Transverse colon (tissue), 4 donors: Measurements from ENCODE around the gene SYCE1. TPM values are rescaled to one million over a fixed set of nuclear protein-coding genes. Genes with fewer than 3 reads are reported as not detected.

Experiments used
- DNase-seq: peaks from one replicate; pipeline ENCODE4 v3.0.0-alpha.2; 2019
- H3K27ac ChIP-seq, 4 donors: fragments of 200-600 bp; sonication (generic); 2 replicates each; pipeline ENCODE4 v1.5.1; 2016 to 2018; ENCODE audit warnings: inconsistent platforms in 4 of 4
- H3K27me3 ChIP-seq: fragments of 200-600 bp; sonication (generic); 2 replicates; pipeline ENCODE4 v1.5.1; 2017; ENCODE audit warnings: inconsistent platforms
- H3K36me3 ChIP-seq, 4 donors: fragments of 200-600 bp; sonication (generic); 2 replicates each; pipeline ENCODE4 v1.5.1; 2017 to 2019; ENCODE audit warnings: inconsistent platforms in 4 of 4
- H3K4me1 ChIP-seq, 4 donors: fragments of 200-600 bp; sonication (generic); 2 replicates each; pipeline ENCODE4 v1.5.1; 2017 to 2020; ENCODE audit warnings: inconsistent platforms in 4 of 4
- H3K4me3 ChIP-seq, 4 donors: fragments of 200-600 bp; sonication (generic); 1 replicate in 1 of 4; 2 replicates in 3 of 4; pipeline versions ENCODE4 v1.5.1 to v1.6.1; 2017 to 2019; ENCODE audit warnings: inconsistent platforms in 4 of 4
- H3K9me3 ChIP-seq, 2 donors: fragments of 200-600 bp; sonication (generic); 2 replicates each; pipeline ENCODE4 v1.5.1; 2017 to 2019; ENCODE audit warnings: inconsistent platforms in 2 of 2
- CTCF ChIP-seq, 5 experiments: fragments of 200-600 bp in 3 of 5; fragments of 450-650 bp in 2 of 5; sonication (generic) in 3 of 5; IDR thresholded peaks; 1 replicate in 2 of 5; 2 replicates in 3 of 5; pipeline ENCODE4 v1.5.1; 2016 to 2017; ENCODE audit warnings: antibody characterized with exemption in 5 of 5, inconsistent platforms in 3 of 5, mild to moderate bottlenecking in 2 of 5, moderate library complexity in 1 of 5
- EP300 ChIP-seq: sonication (generic); formaldehyde crosslinking; IDR thresholded peaks from one replicate; pipeline ENCODE4 v1.6.1; 2017; ENCODE audit warnings: antibody characterized with exemption, low read depth
- POLR2A ChIP-seq: fragments of 450-650 bp; IDR thresholded peaks from one replicate; pipeline ENCODE4 v1.6.1; 2016; ENCODE audit warnings: antibody characterized with exemption, mild to moderate bottlenecking, moderate library complexity
- POLR2AphosphoS5 ChIP-seq, 3 donors: sonication (generic); formaldehyde crosslinking; IDR thresholded peaks; one replicate each; pipeline ENCODE4 v1.6.1; 2016; ENCODE audit warnings: antibody characterized with exemption in 3 of 3
- WGBS, 2 donors: methylation state at CpG; one replicate each; pipeline ENCODE4 v1.1.5; 2018; ENCODE audit warnings: low coverage in 1 of 2; 5-methylcytosine and 5-hydroxymethylcytosine counted together
- in situ Hi-C, 4 donors: fragments of 200-750 bp; cut with MboI; loops; one replicate each; pipeline versions ENCODE4 v1.15.0 to v1.15.1; 2017; ENCODE audit warnings: low sequenced_read_pairs in 3 of 4, low pct_ligation_motif_present in 1 of 4, low pct_unique_long_range_greater_than_20kb in 1 of 4
- intact Hi-C: fragments of 100-400 bp; cut with DNase I; formaldehyde crosslinking; loops from one replicate; pipeline ENCODE4 v1.15.1; 2023; ENCODE audit warnings: low total_unique reads
- total RNA-seq, 4 donors: library from RNA; depleted of rRNA; stranded (reverse); fragments of >200 nt; gene quantifications; one replicate each; pipeline ENCODE4 v1.1.0, GENCODE V29; 2016

The SYCE1 gene
- total RNA-seq, 4 donors from 2014 or later: 2.3 TPM; not detected in 3

- in situ Hi-C loops: no loop called here
- Histone ChIP-seq H3K4me1 (peaks cover 0 to 10% (median 9%) of the 10 kb centered on the region in 4 donors), H3K36me3 (no peaks in the 10 kb centered on the region), H3K27ac (no peak overlapping the region), H3K27me3 (peaks cover 46% of the 10 kb centered on the region), H3K9me3 (no peaks in the 10 kb centered on the region), H3K4me3 (no peak overlapping the region)
- WGBS, 2 donors: 36 to 43% methylated on average over 5 to 9 of the region's 9 CpGs
- intact Hi-C loops: no loop called here
- no peak for DNase-seq
- no peak for TF ChIP-seq EP300
- no peak for TF ChIP-seq POLR2A
- TF ChIP-seq CTCF (IDR thresholded peaks at IDR 0.05): no peak
- TF ChIP-seq POLR2AphosphoS5 (IDR thresholded peaks at IDR 0.05): no peak
Measured at GRCh38 chr10:133530506-133530905, 34.9 kb downstream of the SYCE1 start.

GRCh38 chr10:133529576-133529946, 35.8 kb downstream of the SYCE1 start:
- no peaks in the 10 kb centered on the region for H3K9me3 ChIP-seq
- no peak overlapping the region for H3K4me3 ChIP-seq
- peaks cover 47% of the 10 kb centered on the region for H3K27me3 ChIP-seq
- peaks cover 0 to 10% (median 9%) of the 10 kb centered on the region in 4 donors for H3K4me1 ChIP-seq
- no peak for DNase-seq
- WGBS, 2 donors: 56% methylated on average over 26 of the region's 26 CpGs; no CpG with 5 or more reads in 1 of the 2 donors
- in situ Hi-C loops: no loop called here
- H3K36me3 ChIP-seq: no peaks in the 10 kb centered on the region
- no peak overlapping the region for H3K27ac ChIP-seq
- intact Hi-C loops: no loop called here
- no peak for TF ChIP-seq CTCF (IDR thresholded peaks at IDR 0.05)
- no peak for TF ChIP-seq EP300
- TF ChIP-seq POLR2A: no peak
- TF ChIP-seq POLR2AphosphoS5 (IDR thresholded peaks at IDR 0.05): no peak

- in situ Hi-C loops: no loop called here
- no peak for DNase-seq
- TF ChIP-seq CTCF (IDR thresholded peaks at IDR 0.05) (no peak), POLR2AphosphoS5 (IDR thresholded peaks at IDR 0.05) (no peak), EP300 (no peak), POLR2A (no peak)
- Histone ChIP-seq H3K27ac (no peak overlapping the region), H3K27me3 (peaks cover 47% of the 10 kb centered on the region), H3K36me3 (no peaks in the 10 kb centered on the region), H3K9me3 (peaks cover under 1 to 5% of the 10 kb centered on the region in 2 donors), H3K4me1 (peaks cover 0 to 10% (median 9%) of the 10 kb centered on the region in 4 donors), H3K4me3 (peak overlapping the region in 2 of 4 donors; percentile 7 to 11)
- 27% methylated on average over 32 of the region's 37 CpGs; no CpG with 5 or more reads in 1 of the 2 donors for WGBS, 2 donors
- intact Hi-C loops: no loop called here
Measured at GRCh38 chr10:133528845-133529575, 36.4 kb downstream of the SYCE1 start.

GRCh38 chr10:133528296-133528844, 37.0 kb downstream of the SYCE1 start:
- WGBS, 2 donors: 47% methylated on average over 50 of the region's 50 CpGs; no CpG with 5 or more reads in 1 of the 2 donors
- no peak overlapping the region for H3K27ac ChIP-seq
- TF ChIP-seq CTCF (IDR thresholded peaks at IDR 0.05) (no peak), POLR2A (no peak), EP300 (no peak), POLR2AphosphoS5 (IDR thresholded peaks at IDR 0.05) (no peak)
- no peak for DNase-seq
- in situ Hi-C loops: no loop called here
- peak overlapping the region in 2 of 4 donors; percentile 7 to 11 for H3K4me3 ChIP-seq
- H3K9me3 ChIP-seq: peaks cover 7 to 11% of the 10 kb centered on the region in 2 donors
- H3K27me3 ChIP-seq: peaks cover 47% of the 10 kb centered on the region
- intact Hi-C loops: no loop called here
- peaks cover 0 to 10% (median 9%) of the 10 kb centered on the region in 4 donors for H3K4me1 ChIP-seq
- H3K36me3 ChIP-seq: no peaks in the 10 kb centered on the region
